Activated T-helper 9 cell treated with anti-CD3 and anti-CD28 coated beads, Interleukin-2, amount 50 U/mL, for 16 hours (primary cell): ENCODE results near the gene FREM2.

Experiments
- DNase-seq: peaks from one replicate; pipeline ENCODE4 v3.0.0-alpha.2; 2020; ENCODE audit warnings: low read depth

FREM2 gene

DNA sequence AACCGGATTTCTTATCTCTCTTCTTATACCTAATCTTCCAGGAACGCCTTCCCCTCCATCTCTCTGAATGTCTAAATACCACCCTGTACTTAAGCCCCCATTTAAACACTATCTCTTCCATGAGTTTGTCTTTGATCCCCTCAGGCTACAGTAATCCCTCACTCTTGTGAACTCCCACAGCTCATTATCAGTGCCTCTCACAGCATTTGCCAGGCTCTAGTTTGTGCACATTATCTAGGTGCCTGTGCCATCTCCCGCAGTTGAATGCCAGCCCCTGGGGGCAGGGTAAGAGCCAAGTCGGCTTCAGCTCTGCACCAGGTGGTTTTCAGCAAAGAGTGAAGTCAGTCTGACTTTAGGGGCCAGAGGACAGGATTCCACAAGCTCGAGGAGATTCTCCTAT lies 71.4 kb downstream of the FREM2 start:
- DNase-seq = no peak

DNA sequence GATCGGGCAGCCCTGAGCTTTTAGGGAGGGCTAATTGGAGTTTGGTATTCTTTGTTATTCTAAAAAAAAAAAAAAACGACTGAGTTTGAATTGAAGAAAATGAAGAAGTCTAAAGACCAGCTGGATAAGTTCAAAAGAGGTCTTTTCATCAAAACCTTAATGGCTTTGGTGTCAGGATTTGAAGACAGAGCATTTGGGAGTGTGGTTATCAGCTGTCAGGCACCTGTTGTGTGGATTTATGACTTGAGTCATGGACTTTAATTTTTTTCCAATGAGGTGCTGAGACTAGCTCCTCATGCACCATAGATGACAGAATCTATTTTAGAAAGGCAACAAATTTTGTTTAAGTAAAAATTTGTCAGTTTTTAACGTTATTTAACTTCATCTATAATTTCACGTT lies 72.5 kb downstream of the FREM2 start:
- DNase-seq = no peak

DNA sequence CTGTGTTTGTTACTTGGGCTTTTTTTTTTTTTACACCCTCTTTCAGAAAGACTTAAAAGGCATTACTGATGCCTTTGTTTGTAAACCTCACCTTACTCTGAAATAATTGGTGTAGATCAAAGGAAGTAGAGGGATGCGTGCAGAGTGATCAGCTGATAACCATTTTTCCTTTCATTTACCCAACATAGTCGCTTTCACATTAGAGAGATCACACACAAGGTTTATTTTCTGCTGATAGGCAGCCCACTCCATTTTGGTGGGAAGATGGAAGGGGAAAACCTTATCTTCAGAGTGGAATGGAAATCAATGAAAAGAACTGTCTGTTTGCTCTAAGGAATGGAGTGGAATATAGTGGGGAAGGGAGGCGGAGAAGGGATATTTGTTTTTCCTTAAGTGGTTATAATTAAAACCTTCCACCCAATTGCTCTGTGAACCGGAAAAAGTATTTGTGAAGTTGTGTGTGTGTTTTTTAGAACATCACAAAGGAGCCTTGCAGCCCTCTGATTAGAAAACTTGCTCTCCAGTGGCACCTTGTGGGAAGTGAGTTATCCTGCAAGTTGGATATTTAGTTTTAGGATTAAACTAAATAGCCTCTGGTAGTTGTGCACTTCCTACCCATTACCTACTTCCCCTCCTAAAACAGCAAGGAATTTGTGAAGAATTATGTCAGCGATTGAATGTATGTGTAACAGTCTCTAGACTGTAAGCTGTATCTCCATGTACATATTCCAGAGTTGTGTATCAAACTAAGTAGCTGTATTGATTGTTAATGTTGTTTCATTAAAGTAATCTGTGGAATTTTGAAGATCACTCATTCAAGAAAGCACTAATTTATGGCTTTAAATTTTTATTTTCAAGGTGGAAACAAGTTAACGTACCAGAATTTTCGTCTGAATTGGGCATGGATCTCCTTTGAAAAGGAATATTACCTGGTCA lies 76.8 kb downstream of the FREM2 start:
- no peak for DNase-seq

DNA sequence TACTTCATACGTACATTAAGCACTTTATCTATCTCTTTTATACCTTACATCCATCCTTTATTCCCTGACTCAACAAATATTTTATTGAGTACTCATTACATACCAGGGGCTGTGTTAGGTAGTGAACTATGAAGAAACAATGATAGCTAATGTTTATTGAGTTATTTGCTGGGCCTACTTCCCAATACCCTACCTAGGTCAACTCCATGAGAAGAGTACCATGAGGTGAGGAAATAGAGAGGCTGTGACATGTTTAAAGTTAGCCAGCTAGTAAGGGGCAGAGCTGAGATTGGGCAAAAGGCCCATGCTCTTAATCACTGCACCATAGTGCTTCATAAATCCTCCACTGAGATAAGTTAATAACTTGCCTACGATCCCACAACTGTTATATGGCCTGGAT lies 79.9 kb downstream of the FREM2 start:
- no peak for DNase-seq

DNA sequence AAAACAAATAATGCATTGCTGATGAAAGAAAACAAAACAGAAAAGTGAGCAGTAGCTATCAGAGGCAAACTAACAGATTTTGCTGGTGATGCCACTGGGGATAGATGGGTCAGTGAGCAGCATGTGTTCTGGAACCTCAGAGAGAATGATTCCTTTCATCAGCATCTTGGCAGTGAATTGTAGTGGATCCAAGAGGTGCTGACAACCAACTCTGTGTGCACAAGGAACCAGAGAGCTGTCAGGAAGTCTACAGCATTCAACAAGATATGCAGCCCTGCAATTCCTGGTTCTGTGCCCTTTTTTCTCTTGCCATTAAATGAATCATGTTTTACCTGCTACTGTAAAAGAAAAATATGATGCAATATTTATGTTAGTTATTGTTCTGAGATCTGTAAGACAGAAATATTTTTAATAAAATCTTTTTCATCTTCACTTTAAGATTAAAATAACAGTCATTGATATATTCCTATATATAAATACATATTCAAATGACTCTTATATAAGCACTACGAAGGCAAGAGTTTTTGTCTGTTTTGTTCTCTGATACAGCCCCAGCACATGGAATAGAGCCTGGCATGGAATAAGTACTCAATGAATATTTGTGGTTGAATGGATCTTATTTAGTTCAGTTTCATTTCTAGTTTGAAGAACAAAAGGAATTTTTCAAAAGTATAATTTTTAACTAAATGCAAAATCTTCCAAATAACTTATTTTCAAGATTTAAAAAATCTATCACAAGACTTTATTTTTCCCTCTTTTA lies 80.8 kb downstream of the FREM2 start:
- DNase-seq = no peak

DNA sequence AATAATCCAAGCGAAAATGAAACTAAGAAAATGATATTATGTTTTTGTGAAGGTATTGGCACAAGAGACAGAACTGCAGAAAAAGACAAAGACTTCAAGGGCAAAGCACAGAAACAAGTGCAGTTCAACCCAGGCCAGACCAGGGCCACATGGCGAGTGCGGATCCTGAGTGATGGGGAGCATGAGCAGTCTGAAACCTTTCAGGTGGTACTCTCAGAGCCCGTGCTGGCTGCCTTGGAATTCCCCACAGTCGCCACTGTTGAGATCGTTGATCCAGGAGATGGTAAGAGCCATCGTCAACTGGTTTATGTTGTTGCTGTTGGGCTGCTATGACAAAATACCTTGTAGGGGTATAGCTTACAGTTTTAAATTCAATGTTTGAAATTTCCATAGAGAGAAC lies 82.6 kb downstream of the FREM2 start:
- DNase-seq = no peak

DNA sequence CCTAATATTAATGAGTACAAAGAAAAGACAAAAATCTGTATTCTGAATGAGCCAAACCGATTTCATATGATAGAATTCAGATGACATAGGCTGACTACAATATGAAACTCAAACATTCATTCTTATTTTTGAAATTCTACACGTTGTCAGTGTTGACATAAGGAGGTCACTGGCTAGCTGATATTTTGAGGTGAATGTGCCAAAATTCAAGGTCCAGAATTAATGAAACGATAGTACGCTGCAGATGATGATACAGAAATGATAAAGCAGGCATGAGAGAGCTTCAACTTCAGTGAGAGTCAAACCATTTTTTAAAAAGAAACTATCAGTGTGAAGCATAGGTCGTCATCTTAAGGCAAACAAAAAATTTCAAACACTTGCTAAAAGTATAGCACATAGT lies 88.2 kb downstream of the FREM2 start:
- DNase-seq = no peak

DNA sequence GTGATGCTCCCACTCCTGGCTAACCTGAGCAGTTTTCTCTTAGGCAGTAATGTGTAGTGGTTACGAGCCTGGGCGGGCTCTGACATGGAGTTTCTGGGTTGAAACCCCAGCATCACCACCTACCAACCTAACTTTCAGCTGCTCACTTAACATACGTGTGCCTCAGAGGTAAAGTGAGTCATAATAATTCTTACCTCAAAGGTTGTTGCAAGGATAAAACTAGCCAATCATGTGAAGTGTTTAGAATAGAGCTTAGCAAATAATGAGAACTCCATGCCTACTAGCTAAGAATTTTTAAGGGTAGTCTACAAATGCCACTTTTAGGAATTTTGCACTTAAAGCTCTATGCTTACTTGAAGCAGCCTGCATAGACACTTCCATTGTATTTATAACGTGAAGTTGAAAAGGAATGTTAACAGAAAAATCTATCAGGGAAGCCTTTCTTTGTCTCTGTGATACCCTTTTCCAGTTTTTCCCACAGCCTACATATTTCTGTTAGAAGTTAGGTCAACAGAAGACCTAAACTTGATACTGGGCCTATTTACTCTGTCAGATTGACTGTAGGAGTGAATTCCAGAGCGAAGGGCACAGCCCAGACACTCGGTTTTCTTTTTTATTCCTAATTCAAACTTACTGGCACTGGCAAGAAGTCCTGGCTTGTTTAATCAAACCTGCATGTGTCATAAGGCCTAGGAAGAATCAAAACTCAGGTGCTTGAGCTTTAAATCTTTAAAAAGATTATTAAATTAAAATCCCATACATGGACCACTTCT lies 90.7 kb downstream of the FREM2 start:
- no peak for DNase-seq

DNA sequence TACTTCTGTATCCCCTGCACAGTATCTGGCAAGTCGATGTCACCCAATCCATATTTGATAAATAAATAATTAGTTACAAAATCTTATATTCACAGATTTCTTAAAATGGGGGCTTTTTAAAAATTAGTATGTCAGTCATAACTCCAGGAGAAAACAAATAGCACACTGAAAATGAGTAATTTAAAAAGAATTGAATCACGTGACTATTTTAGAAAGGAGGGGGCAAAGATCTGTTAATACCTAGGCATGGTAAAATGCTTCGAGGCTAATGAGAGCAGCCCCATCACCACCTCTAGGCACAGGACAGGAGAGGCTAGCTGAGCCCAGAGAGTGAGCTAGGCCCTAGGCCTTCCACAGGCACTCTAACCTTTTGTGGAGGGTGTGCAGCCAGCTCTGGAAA lies 94.7 kb downstream of the FREM2 start:
- DNase-seq = no peak

DNA sequence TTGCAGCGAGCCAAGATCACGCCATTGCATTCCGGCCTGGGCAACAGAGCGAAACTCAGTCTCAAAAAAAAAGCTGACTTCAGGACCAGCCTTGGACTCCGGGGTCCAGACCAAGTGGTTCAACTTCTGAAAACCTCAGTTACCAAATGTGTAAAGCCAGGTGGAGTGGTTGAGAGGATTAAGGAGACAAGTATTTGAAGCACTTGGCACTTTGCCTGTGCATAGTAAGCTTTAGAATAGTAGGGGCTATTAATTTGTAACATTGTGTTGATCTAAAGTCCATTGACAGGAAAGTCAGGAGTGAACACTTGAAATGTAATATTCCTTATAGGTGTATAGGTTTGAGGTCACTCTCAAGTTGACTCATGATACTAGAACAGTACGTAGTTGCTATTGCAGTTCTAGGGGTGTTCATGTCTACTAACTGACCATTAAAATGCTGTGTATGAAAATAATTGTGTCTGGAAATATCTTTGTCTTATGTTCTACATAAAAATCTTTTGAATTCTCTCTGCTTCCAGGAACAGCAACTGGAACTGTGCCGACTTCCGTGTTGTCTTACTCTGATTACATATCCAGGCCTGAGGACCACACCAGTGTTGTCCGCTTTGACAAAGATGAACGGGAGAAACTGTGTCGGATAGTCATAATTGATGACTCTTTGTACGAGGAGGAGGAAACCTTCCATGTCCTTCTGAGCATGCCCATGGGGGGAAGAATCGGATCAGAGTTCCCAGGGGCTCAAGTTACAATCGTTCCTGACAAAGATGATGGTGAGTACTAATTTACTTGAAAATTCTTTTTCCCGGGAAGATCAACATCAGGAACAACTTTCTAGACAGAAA lies 97.4 kb downstream of the FREM2 start:
- DNase-seq = no peak

DNA sequence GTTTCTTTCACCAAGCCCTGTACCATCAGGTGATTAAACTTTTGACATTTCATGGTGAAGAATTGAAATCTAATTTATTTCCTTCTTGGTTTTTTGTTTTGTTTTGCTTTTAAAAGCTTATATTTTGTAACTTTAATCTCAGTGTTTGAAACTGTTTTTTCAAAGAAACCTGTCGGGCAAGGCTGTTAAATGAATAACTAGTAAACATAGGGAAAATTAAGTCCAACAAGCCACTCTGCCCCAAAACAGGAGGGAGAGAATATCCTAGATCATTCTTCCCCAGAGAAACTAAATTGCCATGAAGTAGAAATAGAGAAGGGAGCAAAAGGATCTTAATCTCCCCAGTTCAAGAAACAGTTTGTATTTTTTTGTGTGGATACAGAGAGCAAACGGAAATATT lies 98.2 kb downstream of the FREM2 start:
- no peak for DNase-seq

DNA sequence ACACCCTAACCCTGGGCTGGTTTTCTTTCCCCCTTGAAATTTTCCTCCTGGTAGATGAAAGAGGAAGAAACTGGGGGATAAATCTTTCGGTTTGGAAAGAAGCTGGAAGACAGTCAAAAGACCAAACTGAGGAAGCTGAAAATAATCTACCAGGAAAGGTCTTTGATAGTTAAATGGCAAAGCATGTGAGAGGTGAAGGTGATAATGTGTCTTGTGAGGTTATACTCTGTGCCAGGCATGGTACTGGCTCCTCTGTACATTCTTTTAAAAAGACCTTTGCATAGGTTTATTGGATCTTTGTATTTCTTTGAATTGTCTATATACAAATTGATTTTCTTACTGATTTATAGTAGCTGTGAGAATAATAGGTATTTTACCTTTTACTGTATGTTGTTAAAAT lies 98.6 kb downstream of the FREM2 start:
- DNase-seq = no peak

DNA sequence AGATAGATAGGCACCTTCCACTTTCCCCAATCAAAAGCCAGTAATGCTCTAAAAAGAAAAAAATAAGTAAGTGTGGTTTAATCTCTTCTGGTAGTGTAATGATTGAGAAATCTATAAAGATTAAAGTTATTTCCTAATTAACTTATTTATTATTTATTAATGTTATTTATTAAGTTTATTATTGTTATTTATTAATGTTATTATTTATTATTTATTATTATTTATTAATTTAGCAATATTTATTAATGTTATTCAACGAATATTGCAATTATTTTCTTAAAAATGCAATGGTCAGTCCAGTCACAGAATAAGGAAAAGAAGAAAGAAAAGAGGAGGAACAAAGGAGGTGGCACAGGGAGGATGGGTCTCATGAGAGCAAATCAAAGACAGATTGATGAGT lies 100.7 kb downstream of the FREM2 start:
- DNase-seq = no peak

DNA sequence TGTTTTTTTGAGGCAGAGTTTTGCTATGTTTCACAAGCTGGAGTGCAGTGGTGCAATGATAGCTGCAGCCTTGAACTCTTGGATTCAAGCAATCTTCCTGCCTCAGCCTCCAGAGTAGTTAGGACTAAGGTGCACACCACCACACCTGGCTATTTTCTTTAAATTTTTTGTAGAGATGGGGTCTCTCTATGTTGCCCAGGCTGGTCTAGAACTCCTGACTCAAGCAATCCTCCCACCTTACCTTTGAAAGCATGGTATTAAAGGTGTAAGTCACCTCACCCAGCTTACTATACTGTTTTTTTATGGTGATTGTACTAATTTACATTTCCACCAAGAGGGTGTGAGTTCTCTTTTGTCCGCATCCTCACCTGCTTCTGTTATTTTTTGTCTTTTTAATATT lies 110.0 kb downstream of the FREM2 start:
- no peak for DNase-seq

DNA sequence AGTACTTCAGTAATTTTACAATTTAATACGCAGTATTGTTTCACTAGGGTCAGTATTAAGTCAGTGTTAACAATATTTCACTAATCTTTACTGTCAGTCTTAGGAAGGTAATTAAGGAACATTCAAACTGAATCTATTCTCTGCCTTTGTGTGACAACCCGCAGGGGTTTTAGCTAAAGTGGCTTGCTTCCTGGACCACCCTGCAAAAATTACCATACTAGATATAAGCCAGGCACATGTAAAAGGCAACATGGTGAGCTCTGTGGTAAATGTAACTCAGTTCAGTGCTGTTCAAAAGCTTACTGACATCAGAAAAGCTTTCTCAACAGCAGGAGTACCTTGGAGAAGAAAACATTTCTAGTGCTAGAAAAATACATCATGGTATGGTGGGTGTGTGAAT lies 116.7 kb downstream of the FREM2 start:
- no peak for DNase-seq

DNA sequence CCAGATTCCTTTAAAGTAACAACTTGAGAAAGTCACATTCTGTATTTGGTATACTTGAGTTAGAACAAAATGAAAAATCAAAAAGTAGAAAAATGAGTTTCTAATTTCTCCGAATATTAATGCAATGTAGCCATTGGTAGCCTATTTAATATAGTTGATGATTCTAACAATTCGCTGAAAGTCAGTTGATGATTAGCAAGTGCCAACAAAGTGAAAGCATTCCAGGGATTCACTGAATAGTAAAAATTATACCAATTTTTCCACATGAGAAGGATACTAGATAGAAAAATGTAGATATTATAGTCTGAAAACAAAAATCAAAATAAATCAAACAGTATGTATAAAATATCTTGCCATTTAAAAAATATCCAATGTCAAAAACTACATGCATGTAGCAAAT lies 117.2 kb downstream of the FREM2 start:
- no peak for DNase-seq

DNA sequence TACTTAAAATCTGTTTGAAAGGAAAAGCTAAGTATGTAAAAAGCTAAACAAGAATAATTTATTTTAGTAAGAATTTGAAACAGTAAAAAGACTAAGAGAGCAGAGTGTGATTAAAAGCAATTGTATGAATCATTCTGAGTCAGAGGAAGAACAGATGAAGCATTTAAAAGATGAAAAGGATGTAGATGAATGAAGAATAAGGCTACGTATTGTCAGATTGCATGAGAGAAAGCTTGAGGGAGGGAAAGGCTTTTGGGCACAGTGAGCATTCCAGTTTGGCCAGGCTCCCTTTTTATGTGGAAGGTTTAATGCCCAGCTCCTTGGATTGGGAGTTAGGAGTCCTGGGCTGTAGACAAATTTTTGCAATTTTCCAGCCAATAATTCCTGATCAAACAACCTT lies 117.7 kb downstream of the FREM2 start:
- no peak for DNase-seq

DNA sequence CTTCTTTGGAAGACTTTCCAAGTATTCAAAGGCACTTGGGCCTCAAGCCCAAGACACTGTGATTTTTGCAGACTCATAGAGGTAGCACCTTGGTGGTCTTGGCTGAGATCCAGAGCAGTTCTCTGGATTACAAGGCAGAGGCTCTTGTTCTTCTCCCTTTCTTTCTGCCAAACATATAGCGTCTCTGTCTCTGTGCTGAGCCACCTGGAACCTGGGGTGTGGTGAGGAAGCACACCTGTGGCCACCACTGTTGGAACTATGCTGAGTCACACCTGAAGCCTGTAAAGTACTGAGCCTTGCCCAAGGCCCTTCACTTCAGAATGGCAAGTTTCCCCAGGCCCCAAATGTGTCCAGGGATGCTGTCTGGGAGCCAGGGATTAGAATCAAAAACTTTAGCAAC lies 127.5 kb downstream of the FREM2 start:
- no peak for DNase-seq

DNA sequence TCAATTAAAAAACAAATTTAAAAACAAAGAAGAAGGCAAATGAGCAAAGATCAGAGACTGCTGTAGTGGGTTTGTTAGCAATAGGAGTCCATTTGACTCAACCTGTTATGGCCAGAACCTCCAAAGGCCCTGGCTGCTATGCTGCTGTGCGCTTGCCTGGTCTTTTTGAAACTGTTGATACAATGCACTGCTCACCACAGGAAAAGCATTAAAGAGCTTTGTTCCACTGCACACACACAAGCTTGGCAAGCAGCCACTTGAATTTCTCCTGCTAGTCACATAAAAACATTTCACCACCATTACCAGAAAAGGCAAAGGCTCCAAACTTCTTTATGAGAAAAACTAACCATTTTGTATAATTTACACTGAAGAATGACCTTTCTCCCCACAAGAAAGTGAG lies 132.2 kb downstream of the FREM2 start:
- DNase-seq = no peak

DNA sequence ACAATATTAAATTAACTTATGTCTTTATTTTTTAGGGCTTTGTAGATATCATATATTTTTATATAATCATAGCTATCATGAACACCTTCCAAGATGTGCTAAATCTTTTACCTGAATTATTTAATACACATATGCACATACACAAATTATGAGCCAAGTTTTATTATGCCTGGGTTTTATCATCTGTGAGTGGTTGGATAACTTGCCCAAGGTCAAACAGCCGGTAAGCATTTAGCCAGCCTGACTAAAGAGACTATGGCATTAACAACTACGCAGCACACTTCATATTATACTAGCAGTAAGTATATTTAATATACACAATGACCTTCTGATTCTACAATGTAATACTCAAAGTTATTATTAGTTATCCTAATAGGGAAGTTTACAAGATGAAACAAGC lies 132.7 kb downstream of the FREM2 start:
- no peak for DNase-seq

DNA sequence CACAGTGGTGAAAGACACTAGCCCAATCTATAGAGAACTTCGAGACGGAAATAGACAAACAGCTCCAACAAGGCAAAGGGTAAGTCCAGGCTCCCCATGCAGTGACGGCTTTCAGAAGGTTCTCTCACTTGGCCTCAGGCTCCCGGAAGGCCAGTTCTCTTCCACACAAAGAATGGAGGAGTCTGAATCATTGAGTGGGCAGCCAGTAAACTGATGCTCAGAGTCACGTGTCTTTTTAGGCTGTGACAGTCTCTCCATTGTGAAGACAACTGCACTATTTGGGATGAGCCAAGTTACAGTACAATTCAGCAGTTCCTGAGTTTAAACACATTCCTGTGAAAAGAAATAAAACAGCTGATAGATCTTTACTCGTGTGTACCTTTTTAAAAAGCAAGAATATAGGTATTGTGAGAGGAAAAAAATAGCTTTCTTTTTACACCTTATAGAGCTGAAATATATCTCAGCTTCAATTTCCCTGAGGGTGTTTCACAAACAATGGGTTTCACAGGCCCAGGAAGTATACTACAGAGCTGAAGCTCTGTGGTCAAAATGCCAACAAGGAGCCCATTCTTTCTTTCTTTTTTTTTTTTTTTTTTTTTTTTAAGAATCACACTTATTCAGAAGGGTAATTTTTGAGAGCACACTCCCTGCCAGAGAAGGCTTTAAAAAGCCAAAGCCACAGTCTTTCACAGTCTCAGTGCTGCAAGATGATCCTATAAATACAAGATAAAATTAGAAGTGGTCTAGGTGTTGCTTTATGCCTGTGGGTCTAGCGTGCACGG lies 135.1 kb downstream of the FREM2 start:
- no peak for DNase-seq
